ENCODE data around the gene SMARCD2.

Gene SMARCD2

DNA sequence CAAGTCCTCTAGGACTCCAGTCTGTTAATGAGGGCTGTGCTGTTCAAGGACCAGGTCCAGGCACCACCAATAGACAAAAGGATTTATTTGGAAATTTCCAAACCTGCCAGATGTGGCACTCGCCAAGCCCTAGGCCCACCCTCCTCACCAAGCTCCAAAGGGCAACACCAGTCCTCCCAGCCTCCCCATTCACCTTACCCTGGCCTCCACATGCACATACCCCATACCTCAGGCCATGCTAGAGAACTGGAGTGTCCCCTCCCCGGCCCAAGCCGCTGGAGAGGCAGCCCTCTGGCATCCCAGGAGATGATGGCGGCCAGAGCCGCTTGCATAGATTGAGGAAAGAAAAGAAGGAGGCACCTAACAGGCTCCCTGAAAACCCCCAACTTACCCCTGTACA lies 10.5 kb downstream of the SMARCD2 start:
- DNase-seq (ENCODE audit: low spot score): no peak

GRCh38 chr17:63831505-63831904 lies 11.0 kb downstream of the SMARCD2 start:
- no peak for DNase-seq (ENCODE audit: low spot score)

DNA sequence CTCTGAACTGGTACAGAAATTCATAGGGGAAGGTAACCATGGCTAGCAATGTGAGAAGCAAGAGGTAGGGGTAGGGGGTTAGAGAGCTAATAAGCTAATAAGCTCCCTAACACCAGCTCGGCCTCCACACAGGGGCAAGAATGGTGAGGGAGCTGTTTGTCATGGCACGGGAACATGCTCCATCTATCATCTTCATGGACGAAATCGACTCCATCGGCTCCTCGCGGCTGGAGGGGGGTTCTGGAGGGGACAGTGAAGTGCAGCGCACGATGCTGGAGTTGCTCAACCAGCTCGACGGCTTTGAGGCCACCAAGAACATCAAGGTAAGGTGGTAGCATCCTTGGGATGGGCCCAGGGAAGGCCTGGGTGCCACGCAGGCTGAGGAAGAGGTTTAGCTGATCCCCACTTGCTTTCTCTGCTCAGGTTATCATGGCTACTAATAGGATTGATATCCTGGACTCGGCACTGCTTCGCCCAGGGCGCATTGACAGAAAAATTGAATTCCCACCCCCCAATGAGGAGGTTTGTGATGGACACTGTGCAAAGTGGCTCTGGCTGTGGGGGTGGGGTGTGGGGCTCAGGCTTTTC lies 11.5 kb downstream of the SMARCD2 start:
- no peak for DNase-seq (ENCODE audit: low spot score)

DNA sequence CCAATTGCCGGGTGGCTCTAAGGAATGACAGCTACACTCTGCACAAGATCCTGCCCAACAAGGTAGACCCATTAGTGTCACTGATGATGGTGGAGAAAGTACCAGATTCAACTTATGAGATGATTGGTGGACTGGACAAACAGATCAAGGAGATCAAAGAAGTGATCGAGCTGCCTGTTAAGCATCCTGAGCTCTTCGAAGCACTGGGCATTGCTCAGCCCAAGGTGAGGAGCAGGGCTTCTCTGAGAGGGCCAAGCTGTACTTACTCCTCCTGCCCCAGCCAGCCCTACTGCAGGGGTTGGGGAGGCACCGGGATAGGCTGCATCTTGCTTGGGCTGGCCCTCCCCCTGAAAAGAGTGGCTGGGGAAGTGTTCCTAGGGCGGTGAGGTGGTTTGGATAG lies 12.2 kb downstream of the SMARCD2 start:
- DNase-seq (ENCODE audit: low spot score): no peak

DNA sequence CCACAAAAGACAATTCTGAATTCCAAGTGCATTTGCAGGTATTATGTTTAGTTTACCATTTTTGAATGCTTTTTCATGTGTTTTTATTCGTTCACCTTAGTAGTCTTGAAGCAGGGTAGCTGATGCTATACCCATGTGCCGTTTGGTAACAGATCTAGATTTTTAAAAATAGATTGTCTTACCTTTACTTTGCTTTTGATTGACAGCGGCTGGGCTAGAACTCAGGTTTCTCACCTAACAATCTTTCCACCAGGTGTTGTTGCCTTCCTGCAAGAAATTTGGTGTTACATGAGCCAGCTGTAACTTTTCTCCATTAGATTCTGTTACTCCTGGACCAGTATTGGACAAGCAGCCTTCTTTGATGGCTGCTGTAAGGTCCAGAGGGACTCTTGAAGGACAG lies 13.5 kb downstream of the SMARCD2 start:
- DNase-seq (ENCODE audit: low spot score): no peak

DNA sequence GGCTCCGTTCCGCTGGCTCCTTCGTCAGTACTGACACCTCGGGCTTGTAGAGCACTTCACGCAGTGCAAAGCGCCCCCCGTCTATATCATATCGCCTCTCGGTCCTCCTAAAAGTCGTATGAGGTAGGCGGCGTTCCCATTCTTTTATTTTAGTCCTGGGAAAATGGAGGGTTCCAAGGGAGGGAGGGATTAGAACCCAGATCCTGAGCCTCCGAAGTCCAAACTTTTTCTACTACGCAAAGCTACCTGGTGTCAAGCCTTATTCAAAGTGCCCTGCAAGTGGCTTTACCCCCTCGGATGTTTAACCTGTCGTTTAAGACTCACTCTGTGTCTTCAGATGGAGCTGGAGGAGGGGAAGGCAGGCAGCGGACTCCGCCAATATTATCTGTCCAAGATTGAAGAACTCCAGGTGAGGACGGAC lies 14.7 kb downstream of the SMARCD2 start:
- DNase-seq (ENCODE audit: low spot score): no peak

DNA sequence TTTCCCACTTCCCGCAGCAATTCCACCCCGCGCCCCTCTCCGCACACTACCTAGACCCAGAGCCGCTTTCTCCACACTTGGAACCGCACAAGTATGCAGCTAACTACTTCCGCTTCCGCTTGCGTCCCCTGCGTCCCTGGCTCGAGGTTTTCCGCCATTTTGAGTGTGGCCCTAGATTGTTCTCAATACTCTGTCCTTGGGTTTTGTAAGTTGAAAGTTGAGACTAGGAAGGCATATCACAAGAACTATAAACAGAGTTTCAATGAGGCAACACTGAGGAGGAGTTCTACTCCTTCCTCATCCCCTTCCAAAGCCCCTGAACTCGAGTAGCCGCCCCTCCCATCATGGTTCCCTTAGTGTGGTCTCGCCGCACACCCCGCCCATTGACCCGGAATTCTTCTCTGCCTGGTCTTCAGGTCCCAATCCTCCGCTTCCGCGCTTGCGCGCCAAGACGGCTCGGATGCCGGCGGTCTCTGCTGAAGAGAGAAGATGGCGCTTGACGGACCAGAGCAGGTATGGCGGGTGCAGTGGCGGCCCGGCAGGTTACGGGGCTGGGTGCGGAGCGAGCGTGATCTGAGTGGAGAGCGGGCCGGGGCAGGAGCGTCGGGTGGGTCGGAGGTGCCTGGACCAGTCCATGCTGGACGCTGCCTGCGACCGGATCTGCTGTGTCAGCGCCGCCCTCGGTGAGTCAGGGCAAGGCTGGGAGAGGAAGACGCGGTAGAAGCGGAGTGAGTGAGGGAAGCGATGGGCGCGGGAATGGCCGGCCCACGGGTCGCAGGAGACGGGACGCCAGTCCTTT lies 15.3 kb downstream of the SMARCD2 start, which contains the start of the genes FTSJ3 and PSMC5:
TSS of gene FTSJ3 (minus strand) at position 662 of the 799 bp plus-strand sequence. CDS start 761 bp downstream, outside the sequence.
TSS of gene PSMC5 (plus strand) at position 430 of the 799 bp plus-strand sequence. CDS start at position 490, 60 bp downstream.
- DNase-seq (ENCODE audit: low spot score): peak; percentile 96

DNA sequence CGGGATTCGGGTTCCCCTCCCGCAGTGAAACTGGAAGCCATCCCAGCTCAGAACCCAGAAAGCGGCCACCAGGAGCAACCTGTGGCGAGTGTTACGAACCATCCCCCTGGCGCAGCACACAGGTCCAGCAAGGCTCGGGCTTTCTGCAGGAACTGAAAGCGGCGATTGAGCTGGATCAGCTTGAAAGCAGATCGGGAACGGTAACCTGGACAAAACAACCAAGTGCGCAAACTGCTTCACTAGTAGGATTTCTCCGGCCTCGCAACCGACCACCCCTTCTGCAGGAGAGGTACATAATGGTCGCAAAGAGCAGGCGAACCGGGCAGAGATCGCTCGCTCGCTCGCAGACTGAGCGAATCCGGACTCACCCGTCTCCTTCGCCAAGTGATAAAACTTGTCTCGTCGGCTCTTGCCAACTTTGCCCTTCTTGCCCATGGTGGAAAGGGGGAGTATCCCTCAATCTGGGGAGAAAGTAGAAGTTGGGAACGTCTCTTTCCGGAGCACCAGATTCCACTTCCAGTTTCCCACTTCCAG lies 15.9 kb downstream of the SMARCD2 start:
- peak; percentile 19 for DNase-seq (ENCODE audit: low spot score)

GRCh38 chr17:63824362-63824761 lies 18.1 kb downstream of the SMARCD2 start:
- no peak for DNase-seq (ENCODE audit: low spot score)

DNA sequence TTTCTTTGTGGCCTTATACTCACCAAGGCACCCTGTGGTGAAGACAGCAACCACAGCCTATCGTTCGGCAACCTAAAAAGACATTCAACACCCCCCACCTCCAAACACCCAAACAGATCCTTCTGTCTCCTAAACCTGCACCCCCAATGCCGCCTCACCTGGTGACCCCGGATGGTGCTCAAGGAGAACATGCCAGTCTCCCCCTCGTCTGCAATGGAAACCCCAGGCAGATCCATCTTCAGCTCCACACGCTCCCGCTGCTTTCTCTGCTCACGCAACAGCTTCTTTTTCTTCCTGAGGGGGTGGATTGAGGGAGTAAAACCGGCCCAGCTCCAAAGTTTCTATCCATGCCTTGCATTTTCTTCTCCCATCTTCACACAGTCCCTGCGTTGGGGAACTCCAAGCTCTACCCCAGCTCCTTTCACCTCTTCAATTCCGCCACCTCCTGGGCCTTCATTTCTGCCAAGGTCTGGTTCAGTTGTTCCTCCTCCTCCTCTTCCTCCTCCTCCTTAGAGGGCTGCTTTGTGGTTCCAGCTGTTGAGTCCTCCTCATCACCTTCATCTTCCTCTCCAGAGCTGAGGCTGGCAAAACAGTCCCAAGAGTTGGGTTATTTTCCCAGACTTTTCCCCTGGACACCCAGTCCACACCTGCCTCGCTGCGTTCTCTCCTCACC lies 18.7 kb downstream of the SMARCD2 start:
- DNase-seq (ENCODE audit: low spot score): no peak

DNA sequence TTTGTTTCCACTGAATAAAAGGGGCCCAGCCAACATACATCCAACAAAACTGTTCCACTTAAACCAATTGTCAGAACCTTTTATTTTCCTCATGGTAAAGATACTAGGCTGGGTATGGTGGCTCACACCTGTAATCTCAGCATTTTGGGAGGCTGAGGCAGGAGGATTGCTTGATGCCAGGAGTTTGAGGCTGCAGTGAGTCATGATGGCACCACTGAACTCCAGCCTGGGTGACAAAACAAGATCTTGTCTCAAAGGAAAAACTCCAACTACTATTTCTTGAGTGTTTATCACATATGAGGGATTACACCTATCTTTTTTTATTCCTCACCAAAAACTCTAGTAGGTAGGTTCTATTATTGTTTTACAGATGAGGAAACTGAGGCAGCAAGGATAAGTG lies 19.9 kb downstream of the SMARCD2 start:
- DNase-seq (ENCODE audit: low spot score): no peak

DNA sequence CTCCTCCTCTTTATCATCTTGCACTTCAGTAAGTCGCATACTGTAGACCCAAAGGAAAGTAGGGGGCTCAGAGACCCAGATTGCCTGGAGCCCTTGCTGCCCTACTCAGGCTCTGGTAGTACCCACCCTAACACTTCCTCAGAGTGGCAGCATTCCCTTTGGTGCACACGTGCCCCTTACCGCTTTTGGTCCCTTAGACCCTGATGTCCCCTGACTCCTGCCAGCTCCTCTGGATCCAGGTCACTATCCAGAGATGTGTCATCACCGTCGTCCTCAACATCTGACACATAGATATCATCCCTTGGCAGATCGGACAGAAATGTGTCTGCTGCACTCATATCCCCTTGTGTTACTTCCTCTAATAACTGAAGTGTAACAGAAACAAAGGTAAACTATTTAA lies 20.7 kb downstream of the SMARCD2 start:
- DNase-seq (ENCODE audit: low spot score): no peak

- no peak for DNase-seq (ENCODE audit: low spot score)
Measured at GRCh38 chr17:63820963-63821561, 21.4 kb downstream of the SMARCD2 start.

DNA sequence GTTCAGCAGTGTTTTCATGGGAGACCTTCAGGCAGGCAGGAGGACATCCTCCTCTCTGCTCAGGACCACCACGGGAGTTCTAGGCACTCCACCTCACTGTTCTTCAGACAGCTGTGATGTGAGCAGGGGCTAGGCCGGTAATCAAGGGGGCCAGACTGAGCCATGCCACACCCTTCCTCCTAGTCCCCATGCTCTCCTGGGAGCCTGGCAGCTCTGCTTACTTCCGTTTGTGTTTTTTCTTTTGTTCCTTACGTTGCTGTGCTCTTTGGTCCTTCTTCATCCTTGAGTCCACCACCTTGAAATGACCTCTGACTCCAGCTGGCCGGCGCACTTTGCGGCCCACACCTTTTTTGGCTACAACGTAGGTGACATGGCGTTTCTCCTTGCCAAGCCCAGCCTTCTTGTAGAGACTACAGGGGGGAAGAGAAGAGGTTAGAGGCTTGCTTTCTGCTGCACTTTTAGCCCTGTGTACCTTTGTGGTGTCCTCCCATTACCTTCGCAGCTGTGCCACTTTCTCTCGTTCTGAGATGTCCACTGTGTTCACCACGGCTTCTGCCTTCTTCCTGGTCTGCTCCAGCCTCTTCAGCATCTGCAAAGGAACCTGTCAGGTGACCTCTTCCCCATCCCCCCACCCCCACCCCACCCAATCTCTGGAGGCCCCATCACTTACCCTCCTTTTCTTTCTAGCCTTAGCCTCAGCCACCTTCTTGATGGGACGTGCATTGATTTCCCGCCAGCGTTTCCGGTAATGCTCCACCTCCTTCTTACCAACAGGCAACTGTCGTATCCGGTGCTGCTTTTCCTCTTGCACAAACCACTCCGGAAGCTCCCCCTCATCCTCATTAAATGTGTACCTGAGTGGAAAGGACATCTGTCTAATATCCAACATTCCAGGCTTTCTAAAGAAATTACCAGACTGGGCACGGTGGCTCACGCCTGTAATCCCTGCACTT lies 22.6 kb downstream of the SMARCD2 start:
- DNase-seq (ENCODE audit: low spot score): no peak

DNA sequence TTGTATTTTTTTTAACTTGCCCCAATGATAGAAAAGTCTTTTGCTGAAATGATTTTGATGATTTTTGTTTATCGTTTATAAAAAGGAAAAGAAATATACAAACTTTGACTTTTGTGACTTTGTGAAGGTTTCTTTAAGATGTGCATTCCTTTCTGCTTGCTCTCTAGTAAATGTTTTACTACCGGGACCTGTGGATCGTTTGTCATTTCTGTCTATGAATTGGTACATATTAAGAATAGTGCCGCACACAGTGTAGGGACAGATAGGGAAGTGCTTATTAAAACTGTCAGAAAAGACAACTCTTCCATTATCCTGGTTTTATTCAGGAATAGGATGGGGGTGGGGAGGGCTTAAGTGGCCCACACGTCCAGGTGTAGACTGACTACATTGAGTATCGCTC lies 23.4 kb downstream of the SMARCD2 start:
- no peak for DNase-seq (ENCODE audit: low spot score)

DNA sequence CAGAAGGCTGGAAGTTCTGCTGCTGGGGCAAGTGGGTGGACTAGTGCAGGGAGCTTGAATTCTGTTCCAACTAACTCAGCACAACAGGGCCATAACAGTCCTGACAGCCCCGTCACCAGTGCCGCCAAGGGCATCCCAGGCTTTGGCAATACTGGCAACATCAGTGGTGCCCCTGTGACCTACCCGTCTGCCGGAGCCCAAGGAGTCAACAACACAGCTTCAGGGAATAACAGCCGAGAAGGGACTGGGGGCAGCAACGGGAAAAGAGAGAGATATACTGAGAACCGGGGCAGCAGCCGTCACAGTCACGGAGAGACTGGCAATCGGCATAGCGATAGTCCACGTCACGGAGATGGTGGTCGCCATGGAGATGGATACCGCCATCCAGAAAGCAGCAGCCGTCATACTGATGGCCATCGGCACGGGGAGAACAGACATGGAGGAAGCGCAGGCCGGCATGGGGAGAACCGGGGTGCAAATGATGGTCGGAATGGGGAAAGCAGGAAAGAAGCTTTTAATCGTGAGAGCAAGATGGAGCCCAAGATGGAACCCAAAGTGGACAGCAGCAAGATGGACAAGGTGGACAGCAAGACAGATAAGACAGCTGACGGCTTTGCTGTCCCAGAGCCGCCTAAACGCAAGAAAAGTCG lies 24.6 kb downstream of the SMARCD2 start:
- no peak for DNase-seq (ENCODE audit: low spot score)

DNA sequence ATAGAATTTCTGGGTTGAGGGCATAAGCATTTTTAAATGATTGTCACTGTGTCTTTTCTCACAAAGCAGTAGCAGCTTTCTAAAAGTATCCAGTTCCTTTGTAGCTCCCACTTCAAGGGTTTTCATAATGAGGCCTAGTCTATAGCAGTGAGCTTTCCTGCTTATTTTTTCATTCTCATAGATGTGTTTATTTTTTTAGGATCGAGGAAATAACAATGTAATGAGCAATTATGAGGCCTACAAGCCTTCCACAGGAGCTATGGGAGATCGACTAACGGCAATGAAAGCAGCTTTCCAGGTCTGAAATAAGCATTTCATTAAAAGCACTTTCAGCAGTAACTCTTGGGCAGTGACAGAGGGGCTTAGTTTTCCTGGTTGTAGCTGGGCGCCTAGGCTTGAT lies 25.8 kb downstream of the SMARCD2 start:
- no peak for DNase-seq (ENCODE audit: low spot score)

DNA sequence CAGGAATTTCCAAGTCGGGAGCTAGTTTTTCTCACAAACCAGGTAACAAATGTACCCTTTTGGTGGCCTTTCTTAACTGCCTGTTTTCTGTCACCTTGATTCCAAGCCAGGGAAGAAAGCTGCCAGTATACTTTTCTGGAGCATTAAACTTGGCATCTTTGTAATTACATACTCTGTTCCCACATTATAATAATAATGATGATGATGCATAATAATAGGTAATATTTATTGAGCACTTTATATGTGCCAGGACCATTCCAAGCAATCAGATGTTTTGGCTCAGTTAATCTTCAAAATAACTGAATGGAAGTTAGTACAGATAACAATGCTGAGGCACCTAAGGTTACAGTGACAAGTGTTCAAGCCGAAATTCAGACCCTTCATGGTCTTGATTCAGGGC lies 26.4 kb downstream of the SMARCD2 start:
- no peak for DNase-seq (ENCODE audit: low spot score)

DNA sequence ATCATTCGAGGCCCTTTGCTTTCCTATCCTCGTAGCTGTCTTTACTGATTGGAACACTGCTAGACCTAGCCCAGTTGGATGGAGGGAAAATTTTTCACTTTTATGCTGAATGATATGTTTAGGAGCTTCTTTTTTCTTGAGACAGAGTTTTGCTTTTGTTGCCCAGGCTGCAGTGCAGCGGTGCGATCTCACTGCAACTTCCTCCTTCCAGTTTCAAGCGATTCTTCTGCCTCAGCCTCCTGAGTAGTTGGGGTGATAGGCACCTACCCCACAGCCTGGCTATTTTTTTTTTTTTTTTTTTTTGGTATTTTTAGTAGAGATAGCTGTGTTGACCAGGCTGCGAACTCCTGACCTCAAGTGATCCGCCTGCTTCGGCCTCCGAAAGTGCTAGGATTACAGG lies 32.5 kb downstream of the SMARCD2 start:
- no peak for DNase-seq (ENCODE audit: low spot score)

DNA sequence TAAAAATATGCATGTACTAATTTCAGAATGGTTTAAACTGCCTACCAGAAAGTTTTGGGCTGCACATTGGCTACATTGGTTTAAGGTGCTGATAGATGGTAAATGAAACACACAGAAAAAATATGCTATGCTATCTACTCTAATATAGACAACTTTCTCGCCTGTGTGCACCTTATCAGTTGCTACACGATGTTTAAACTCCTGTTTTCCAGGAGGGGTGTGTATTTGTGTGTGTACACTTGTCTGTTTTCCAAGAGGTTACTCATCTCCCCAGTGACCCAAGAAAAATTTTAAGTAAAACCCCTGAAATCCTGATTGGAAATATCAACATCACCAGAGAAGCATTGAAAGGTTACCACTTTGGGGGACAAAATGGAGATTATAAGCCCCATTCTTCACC lies 36.9 kb downstream of the SMARCD2 start:
- no peak for DNase-seq (ENCODE audit: low spot score)

GRCh38 chr17:63804328-63804727 lies 38.2 kb downstream of the SMARCD2 start:
- DNase-seq (ENCODE audit: low spot score): no peak

Data from CD4-positive, alpha-beta T cell treated with Interleukin-2 at 100 ng/mL for 4 hours (primary cell).